ENCODE data around the gene PCDH9. TPM values are rescaled to one million over a fixed set of nuclear protein-coding genes. Genes with fewer than 3 reads are reported as not detected.

PCDH9 gene
- polyA plus RNA-seq, 3 donors, result 0.03 TPM; not detected in 1

- Histone ChIP-seq H3K27me3 (ENCODE audit: control insufficient read depth in 2 of 2, insufficient read depth in 2 of 2, low read length in 2 of 2) (no peaks in the 10 kb centered on the region), H2AFZ (ENCODE audit: insufficient read depth, low read depth, low read length, poor library complexity, severe bottlenecking) (no peak overlapping the region), H3K79me2 (ENCODE audit: insufficient read depth, low read length) (no peaks in the 10 kb centered on the region), H3K4me2 (replicated peaks; ENCODE audit: extremely low read depth, low read length, poor library complexity, severe bottlenecking) (no peak overlapping the region), H3K9me3 (replicated peaks in 1 of 2; ENCODE audit: control insufficient read depth in 1 of 2, insufficient read depth in 1 of 2, low read length in 2 of 2) (peaks cover 0 to 13% of the 10 kb centered on the region in 2 donors), H3K27ac (ENCODE audit: low read depth in 1 of 2, low read length in 2 of 2) (no peak overlapping the region), H4K20me1 (ENCODE audit: insufficient read depth, low read length) (no peaks in the 10 kb centered on the region), H3K4me1 (ENCODE audit: control insufficient read depth in 1 of 2, insufficient read depth in 2 of 2, low read length in 2 of 2) (no peaks in the 10 kb centered on the region), H3K4me3 (replicated peaks in 1 of 3; ENCODE audit: low read depth in 2 of 3, low read length in 3 of 3) (no peak overlapping the region), H3K9ac (ENCODE audit: insufficient read depth, low read length, poor library complexity, severe bottlenecking) (no peak overlapping the region), H3K36me3 (replicated peaks in 1 of 2; ENCODE audit: control insufficient read depth in 1 of 2, insufficient read depth in 2 of 2, low read length in 2 of 2) (no peaks in the 10 kb centered on the region)
- H3K4me1 Mint-ChIP-seq, result no peaks in the 10 kb centered on the region
- TF ChIP-seq, protein P1, sequence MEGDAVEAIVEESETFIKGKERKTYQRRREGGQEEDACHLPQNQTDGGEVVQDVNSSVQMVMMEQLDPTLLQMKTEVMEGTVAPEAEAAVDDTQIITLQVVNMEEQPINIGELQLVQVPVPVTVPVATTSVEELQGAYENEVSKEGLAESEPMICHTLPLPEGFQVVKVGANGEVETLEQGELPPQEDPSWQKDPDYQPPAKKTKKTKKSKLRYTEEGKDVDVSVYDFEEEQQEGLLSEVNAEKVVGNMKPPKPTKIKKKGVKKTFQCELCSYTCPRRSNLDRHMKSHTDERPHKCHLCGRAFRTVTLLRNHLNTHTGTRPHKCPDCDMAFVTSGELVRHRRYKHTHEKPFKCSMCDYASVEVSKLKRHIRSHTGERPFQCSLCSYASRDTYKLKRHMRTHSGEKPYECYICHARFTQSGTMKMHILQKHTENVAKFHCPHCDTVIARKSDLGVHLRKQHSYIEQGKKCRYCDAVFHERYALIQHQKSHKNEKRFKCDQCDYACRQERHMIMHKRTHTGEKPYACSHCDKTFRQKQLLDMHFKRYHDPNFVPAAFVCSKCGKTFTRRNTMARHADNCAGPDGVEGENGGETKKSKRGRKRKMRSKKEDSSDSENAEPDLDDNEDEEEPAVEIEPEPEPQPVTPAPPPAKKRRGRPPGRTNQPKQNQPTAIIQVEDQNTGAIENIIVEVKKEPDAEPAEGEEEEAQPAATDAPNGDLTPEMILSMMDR (IDR thresholded peaks at IDR 0.05), result no peak
- H3K36me3 Mint-ChIP-seq, result peaks cover 0 to 3% of the 10 kb centered on the region in 2 donors
- no peak for DNase-seq
- intact Hi-C loops (cut with micrococcal nuclease), result no loop called here
- no peak overlapping the region for H3K27ac Mint-ChIP-seq
- no peak overlapping the region for H3K4me3 Mint-ChIP-seq
- no peaks in the 10 kb centered on the region for H3K27me3 Mint-ChIP-seq (ENCODE audit: low read depth in 3 of 3)
- no CpG with 5 or more reads among the region's 1 CpG for WGBS (ENCODE audit: insufficient coverage)
- H3K9me3 Mint-ChIP-seq, result peaks cover 0 to 16% (median 8%) of the 10 kb centered on the region in 7 donors
Measured at GRCh38 chr13:66618702-66619101, 611.4 kb downstream of the PCDH9 start.

GRCh38 chr13:66617786-66618185 lies 612.4 kb downstream of the PCDH9 start:
- H4K20me1 ChIP-seq (ENCODE audit: insufficient read depth, low read length), result no peaks in the 10 kb centered on the region
- H3K27ac Mint-ChIP-seq, result no peak overlapping the region
- H3K36me3 Mint-ChIP-seq, result peaks cover 0 to under 1% of the 10 kb centered on the region in 2 donors
- no peaks in the 10 kb centered on the region for H3K4me1 ChIP-seq (ENCODE audit: control insufficient read depth in 1 of 2, insufficient read depth in 2 of 2, low read length in 2 of 2)
- TF ChIP-seq, protein P1 (IDR thresholded peaks at IDR 0.05), result no peak
- no peaks in the 10 kb centered on the region for H3K4me1 Mint-ChIP-seq
- no peaks in the 10 kb centered on the region for H3K79me2 ChIP-seq (ENCODE audit: insufficient read depth, low read length)
- no peaks in the 10 kb centered on the region for H3K27me3 ChIP-seq (ENCODE audit: control insufficient read depth in 2 of 2, insufficient read depth in 2 of 2, low read length in 2 of 2)
- no peaks in the 10 kb centered on the region for H3K36me3 ChIP-seq (replicated peaks in 1 of 2; ENCODE audit: control insufficient read depth in 1 of 2, insufficient read depth in 2 of 2, low read length in 2 of 2)
- H3K27me3 Mint-ChIP-seq (ENCODE audit: low read depth in 3 of 3), result no peaks in the 10 kb centered on the region
- no peak for DNase-seq
- peaks cover 0 to 11% of the 10 kb centered on the region in 2 donors for H3K9me3 ChIP-seq (replicated peaks in 1 of 2; ENCODE audit: control insufficient read depth in 1 of 2, insufficient read depth in 1 of 2, low read length in 2 of 2)
- intact Hi-C loops (cut with micrococcal nuclease), result no loop called here
- WGBS (ENCODE audit: insufficient coverage), result 100% methylated on average over 1 of the region's 7 CpGs
- peaks cover 0 to 13% (median 6%) of the 10 kb centered on the region in 7 donors for H3K9me3 Mint-ChIP-seq
- no peak overlapping the region for H3K27ac ChIP-seq (ENCODE audit: low read depth in 1 of 2, low read length in 2 of 2)
- H3K4me3 Mint-ChIP-seq, result no peak overlapping the region
- H3K4me3 ChIP-seq (replicated peaks in 1 of 3; ENCODE audit: low read depth in 2 of 3, low read length in 3 of 3), result no peak overlapping the region
- H3K9ac ChIP-seq (ENCODE audit: insufficient read depth, low read length, poor library complexity, severe bottlenecking), result no peak overlapping the region
- no peak overlapping the region for H3K4me2 ChIP-seq (replicated peaks; ENCODE audit: extremely low read depth, low read length, poor library complexity, severe bottlenecking)
- no peak overlapping the region for H2AFZ ChIP-seq (ENCODE audit: insufficient read depth, low read depth, low read length, poor library complexity, severe bottlenecking)
